H9 (cell line): Measurements from ENCODE around the gene ARNT2. TPM values are rescaled to one million over a fixed set of nuclear protein-coding genes. Genes with fewer than 3 reads are reported as not detected.

Source experiments
- DNase-seq: peaks from one replicate; pipeline ENCODE4 v3.0.0-alpha.2; 2017
- H2AFZ ChIP-seq: one replicate; pipeline ENCODE4 v1.6.1; 2013; ENCODE audit warnings: mild to moderate bottlenecking, low read length, control low read depth, moderate library complexity
- H2AK5ac ChIP-seq: 2 replicates; pipeline ENCODE4 v1.6.1; 2013; ENCODE audit warnings: low read length, control low read depth, mixed read lengths; ENCODE audit not compliant: insufficient read length
- H2BK120ac ChIP-seq: one replicate; pipeline ENCODE4 v1.6.1; 2013; ENCODE audit warnings: low read depth, mild to moderate bottlenecking, low read length, control low read depth, inconsistent platforms; ENCODE audit not compliant: poor library complexity, severe bottlenecking
- H2BK12ac ChIP-seq: 2 replicates; pipeline ENCODE4 v1.6.1; 2013; ENCODE audit warnings: low read length, control low read depth, mixed read lengths, low read depth; ENCODE audit not compliant: insufficient read length
- H2BK15ac ChIP-seq: 2 replicates; pipeline ENCODE4 v1.6.1; 2013; ENCODE audit warnings: low read depth, low read length, control low read depth
- H2BK20ac ChIP-seq: one replicate; pipeline ENCODE4 v1.6.1; 2013; ENCODE audit warnings: low read depth, mild to moderate bottlenecking, low read length, control low read depth, inconsistent platforms; ENCODE audit not compliant: poor library complexity, severe bottlenecking
- H2BK5ac ChIP-seq: 2 replicates; pipeline ENCODE4 v1.6.1; 2013; ENCODE audit warnings: low read length, control low read depth, mixed read lengths; ENCODE audit not compliant: insufficient read length
- H3K14ac ChIP-seq: 2 replicates; pipeline ENCODE4 v1.6.1; 2013; ENCODE audit warnings: low read length, control low read depth; ENCODE audit not compliant: insufficient read depth
- H3K18ac ChIP-seq: 2 replicates; pipeline ENCODE4 v1.6.1; 2013; ENCODE audit warnings: low read depth, mild to moderate bottlenecking, mixed read lengths, low read length, control low read depth; ENCODE audit not compliant: insufficient read length
- H3K23ac ChIP-seq: 2 replicates; pipeline ENCODE4 v1.6.1; 2013; ENCODE audit warnings: low read length, control low read depth, mixed read lengths, low read depth; ENCODE audit not compliant: insufficient read length
- H3K23me2 ChIP-seq: 2 replicates; pipeline ENCODE4 v1.6.1; 2013; ENCODE audit warnings: low read depth, mild to moderate bottlenecking, mixed read lengths, low read length, control low read depth; ENCODE audit not compliant: insufficient read length, poor library complexity, severe bottlenecking
- H3K27ac ChIP-seq: 2 replicates; pipeline ENCODE4 v1.5.1; 2013; ENCODE audit warnings: low read length, control low read depth, mixed read lengths, low read depth; ENCODE audit not compliant: insufficient read length
- H3K27me3 ChIP-seq: 2 replicates; pipeline ENCODE4 v1.6.1; 2013; ENCODE audit warnings: low read length, control low read depth, inconsistent platforms; ENCODE audit not compliant: insufficient read depth
- H3K4ac ChIP-seq: 2 replicates; pipeline ENCODE4 v1.6.1; 2013; ENCODE audit warnings: low read depth, mild to moderate bottlenecking, control low read depth, inconsistent platforms, low read length, moderate library complexity
- H3K4me1 ChIP-seq: 2 replicates; pipeline ENCODE4 v1.6.1; 2013; ENCODE audit warnings: low read length, control low read depth, inconsistent platforms; ENCODE audit not compliant: insufficient read depth
- H3K4me2 ChIP-seq: 2 replicates; pipeline ENCODE4 v1.6.1; 2013; ENCODE audit warnings: low read length, control low read depth, mixed read lengths; ENCODE audit not compliant: insufficient read length, insufficient read depth
- H3K56ac ChIP-seq: 2 replicates; pipeline ENCODE4 v1.6.1; 2013; ENCODE audit warnings: low read depth, mild to moderate bottlenecking, mixed read lengths, low read length, control low read depth; ENCODE audit not compliant: insufficient read length
- H3K79me1 ChIP-seq: 2 replicates; pipeline ENCODE4 v1.6.1; 2013; ENCODE audit warnings: low read depth, mild to moderate bottlenecking, moderate library complexity, low read length, control low read depth, inconsistent platforms; ENCODE audit not compliant: insufficient read depth, poor library complexity, severe bottlenecking
- H3K79me2 ChIP-seq: 2 replicates; pipeline ENCODE4 v1.6.1; 2013; ENCODE audit warnings: low read length, control low read depth, inconsistent platforms; ENCODE audit not compliant: insufficient read depth
- H3K9ac ChIP-seq: 2 replicates; pipeline ENCODE4 v1.6.1; 2013; ENCODE audit warnings: low read length, control low read depth, mixed read lengths; ENCODE audit not compliant: insufficient read length; ENCODE audit errors: extremely low read depth
- H3K9me3 ChIP-seq: one replicate; pipeline ENCODE4 v1.6.1; 2013; ENCODE audit warnings: low read depth, low read length, inconsistent platforms; ENCODE audit not compliant: control insufficient read depth
- H3T11ph ChIP-seq: one replicate; pipeline ENCODE4 v1.6.1; 2013; ENCODE audit warnings: mild to moderate bottlenecking, low read length, control low read depth, inconsistent platforms
- H4K20me1 ChIP-seq: one replicate; pipeline ENCODE4 v1.6.1; 2013; ENCODE audit not compliant: control insufficient read depth, insufficient read length, insufficient read depth
- H4K5ac ChIP-seq: 2 replicates; pipeline ENCODE4 v1.6.1; 2013; ENCODE audit warnings: low read depth, mild to moderate bottlenecking, mixed read lengths, low read length, control low read depth; ENCODE audit not compliant: insufficient read length
- H4K8ac ChIP-seq: replicated peaks from 2 replicates; pipeline ENCODE4 v1.6.1; 2013; ENCODE audit warnings: low read length, control low read depth, mixed read lengths, low read depth; ENCODE audit not compliant: insufficient read length
- H4K91ac ChIP-seq: 2 replicates; pipeline ENCODE4 v1.6.1; 2013; ENCODE audit warnings: low read depth, mild to moderate bottlenecking, moderate library complexity, mixed read lengths, low read length, control low read depth; ENCODE audit not compliant: insufficient read length
- H3K27ac Mint-ChIP-seq, 3 experiments: 2 replicates in 2 of 3; 3 replicates in 1 of 3; pipeline ENCODE4 v1.8.0; 2020 to 2021; ENCODE audit warnings: mixed read lengths in 3 of 3, mild to moderate bottlenecking in 1 of 3, moderate library complexity in 1 of 3
- H3K27me3 Mint-ChIP-seq: 2 replicates; pipeline ENCODE4 v1.8.0; 2021; ENCODE audit warnings: low read depth, mild to moderate bottlenecking, moderate library complexity, mixed read lengths
- H3K36me3 Mint-ChIP-seq, 3 experiments: 2 replicates in 2 of 3; 3 replicates in 1 of 3; pipeline ENCODE4 v1.8.0; 2020 to 2021; ENCODE audit warnings: low read depth in 3 of 3, mixed read lengths in 3 of 3; ENCODE audit not compliant: insufficient read depth in 1 of 3
- H3K4me1 Mint-ChIP-seq, 2 experiments: 2 replicates each; pipeline ENCODE4 v1.8.0; 2020; ENCODE audit warnings: mixed read lengths in 2 of 2
- H3K4me3 Mint-ChIP-seq, 2 experiments: 2 replicates in 1 of 2; 3 replicates in 1 of 2; pipeline ENCODE4 v1.8.0; 2020 to 2021; ENCODE audit warnings: mild to moderate bottlenecking in 2 of 2, mixed read lengths in 2 of 2, moderate library complexity in 1 of 2
- H3K9me3 Mint-ChIP-seq, 2 experiments: 2 replicates in 1 of 2; 3 replicates in 1 of 2; pipeline ENCODE4 v1.8.0; 2020; ENCODE audit warnings: mild to moderate bottlenecking in 2 of 2, mixed read lengths in 2 of 2, moderate library complexity in 1 of 2
- CTCF ChIP-seq: fragments of 200-600 bp; sonication (generic); conservative IDR thresholded peaks from 3 replicates; pipeline ENCODE4 v1.8.0; 2021; ENCODE audit warnings: antibody characterized with exemption, mild to moderate bottlenecking
- WGBS: extraction: QIAGEN DNeasy Blood & Tissue Kit; methylation state at CpG from one replicate; pipeline ENCODE4 v1.1.7; 2013; ENCODE audit warnings: missing lambda C conversion rate, low lambda C conversion rate, mixed read lengths; ENCODE audit not compliant: insufficient read length; ENCODE audit errors: extremely low coverage; 5-methylcytosine and 5-hydroxymethylcytosine counted together
- total RNA-seq: library from RNA; stranded (reverse); gene quantifications from 2 replicates; pipeline ENCODE4 v1.2.1, GENCODE V29; 2021

Gene ARNT2
- total RNA-seq, 1 experiment from 2014 or later, result 10.5 TPM

GRCh38 chr15:80379693-80380092 lies 24.5 kb upstream of the ARNT2 start:
- H2BK15ac ChIP-seq, result no peak overlapping the region
- H2BK5ac ChIP-seq, result no peak overlapping the region
- H3K79me1 ChIP-seq, result no peaks in the 10 kb centered on the region
- no peak overlapping the region for H2AFZ ChIP-seq
- no peak overlapping the region for H4K5ac ChIP-seq
- H3T11ph ChIP-seq, result no peak overlapping the region
- H3K27ac ChIP-seq, result no peak overlapping the region
- Mint-ChIP-seq H3K27me3 (peaks cover 7% of the 10 kb centered on the region; the same call in 1 of the 2 replicates), H3K36me3 (no peaks in the 10 kb centered on the region), H3K27ac (no peak overlapping the region), H3K4me3 (no peak overlapping the region), H3K4me1 (no peaks in the 10 kb centered on the region), H3K9me3 (no peaks in the 10 kb centered on the region; a peak in 1 of 5 replicates)
- no peak for DNase-seq
- H3K79me2 ChIP-seq, result no peaks in the 10 kb centered on the region
- no peak overlapping the region for H3K23ac ChIP-seq
- no peak overlapping the region for H2BK20ac ChIP-seq
- no peak overlapping the region for H2AK5ac ChIP-seq
- no peak for TF ChIP-seq CTCF
- no peak overlapping the region for H3K56ac ChIP-seq
- H4K91ac ChIP-seq, result no peak overlapping the region
- H4K20me1 ChIP-seq, result no peaks in the 10 kb centered on the region
- H2BK12ac ChIP-seq, result no peak overlapping the region
- H3K9me3 ChIP-seq, result no peaks in the 10 kb centered on the region
- WGBS, result no CpG with 5 or more reads among the region's 4 CpGs
- no peak overlapping the region for H3K4me2 ChIP-seq
- H3K14ac ChIP-seq, result no peak overlapping the region
- H3K9ac ChIP-seq, result no peak overlapping the region
- no peaks in the 10 kb centered on the region for H3K4me1 ChIP-seq
- no peak overlapping the region for H4K8ac ChIP-seq
- no peak overlapping the region for H3K4ac ChIP-seq
- H3K27me3 ChIP-seq, result no peaks in the 10 kb centered on the region
- no peak overlapping the region for H3K18ac ChIP-seq
- no peak overlapping the region for H2BK120ac ChIP-seq
- H3K23me2 ChIP-seq, result no peaks in the 10 kb centered on the region
